Left ventricle myocardium inferior (tissue), 1 donor: ENCODE measurements around the gene SKAP2. TPM values are rescaled to one million over a fixed set of nuclear protein-coding genes. Genes with fewer than 3 reads are reported as not detected.

Source experiments
- DNase-seq: peaks from one replicate; pipeline ENCODE4 v3.0.0-alpha.2; 2020
- H3K27ac ChIP-seq: fragments of 200-600 bp; replicated peaks from 2 replicates; pipeline ENCODE4 v1.8.0; 2021
- H3K27me3 ChIP-seq: fragments of 200-600 bp; 2 replicates; pipeline ENCODE4 v1.8.0; 2021; ENCODE audit warnings: low read depth
- H3K36me3 ChIP-seq: fragments of 200-600 bp; 2 replicates; pipeline ENCODE4 v1.8.0; 2021
- H3K4me1 ChIP-seq: fragments of 200-600 bp; 2 replicates; pipeline ENCODE4 v1.8.0; 2021
- H3K4me3 ChIP-seq: fragments of 200-600 bp; 2 replicates; pipeline ENCODE4 v1.8.0; 2021; ENCODE audit warnings: mild to moderate bottlenecking, moderate library complexity
- H3K9me3 ChIP-seq: fragments of 200-600 bp; replicated peaks from 2 replicates; pipeline ENCODE4 v1.8.0; 2021
- intact Hi-C: fragments of 100-400 bp; cut with micrococcal nuclease; formaldehyde crosslinking; loops from one replicate; pipeline ENCODE4 v1.11.0; 2022
- total RNA-seq: library from RNA; stranded (reverse); fragmentation: NEBNext Ultra II Directional; extraction: Animal tissue kit (Norgen Biotek cat#: 25700); gene quantifications from one replicate; pipeline ENCODE4 v1.2.1, GENCODE V29; 2021
- TF ChIP-seq, protein P1 (sequence below): fragments of 200-600 bp; IDR thresholded peaks from 2 replicates; pipeline ENCODE4 v1.8.0; 2021; ENCODE audit warnings: antibody characterized with exemption, mild to moderate bottlenecking, borderline replicate concordance
- donor health status: DM: no; HTN: yes; CAD: no; lungs with severe emphysema.

SKAP2 gene
- total RNA-seq, 1 donor from 2014 or later, result 5.2 TPM

DNA sequence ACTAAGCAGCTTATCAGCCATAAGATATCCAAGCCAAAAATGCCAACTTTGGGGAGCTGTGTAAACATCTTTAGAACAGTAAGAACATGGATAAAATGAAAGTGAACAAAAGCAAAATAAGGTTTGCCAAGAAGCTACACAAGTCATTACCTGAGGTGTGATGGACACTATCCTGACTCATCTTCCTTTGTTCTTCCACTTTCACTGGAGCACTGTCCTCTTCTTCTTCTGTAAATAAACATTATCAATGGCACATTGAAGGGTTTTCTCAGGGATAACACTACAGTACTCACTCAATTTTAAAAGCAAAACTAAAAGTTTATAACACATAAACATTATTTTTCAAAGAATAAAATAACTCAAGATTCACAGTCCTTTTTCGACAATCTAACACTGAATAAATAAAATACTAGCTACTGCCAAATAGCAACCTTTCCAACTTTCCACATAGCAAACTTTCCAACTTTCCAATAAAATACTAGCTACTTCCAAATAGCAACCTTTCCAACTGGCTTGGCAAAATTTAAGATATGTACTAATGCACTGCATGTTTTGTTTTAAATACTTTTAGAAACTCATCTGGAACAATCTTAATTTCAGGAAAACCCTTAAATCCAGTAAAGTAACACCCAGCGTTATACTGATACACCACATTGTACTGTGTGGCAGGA, 174.1 kb downstream of the SKAP2 start:
- H3K9me3 ChIP-seq, result no peaks in the 10 kb centered on the region
- H3K4me1 ChIP-seq, result peaks cover 14% of the 10 kb centered on the region
- intact Hi-C loops, result no loop called here
- H3K27me3 ChIP-seq, result peaks cover 38% of the 10 kb centered on the region
- no peak overlapping the region for H3K27ac ChIP-seq
- TF ChIP-seq, protein P1, sequence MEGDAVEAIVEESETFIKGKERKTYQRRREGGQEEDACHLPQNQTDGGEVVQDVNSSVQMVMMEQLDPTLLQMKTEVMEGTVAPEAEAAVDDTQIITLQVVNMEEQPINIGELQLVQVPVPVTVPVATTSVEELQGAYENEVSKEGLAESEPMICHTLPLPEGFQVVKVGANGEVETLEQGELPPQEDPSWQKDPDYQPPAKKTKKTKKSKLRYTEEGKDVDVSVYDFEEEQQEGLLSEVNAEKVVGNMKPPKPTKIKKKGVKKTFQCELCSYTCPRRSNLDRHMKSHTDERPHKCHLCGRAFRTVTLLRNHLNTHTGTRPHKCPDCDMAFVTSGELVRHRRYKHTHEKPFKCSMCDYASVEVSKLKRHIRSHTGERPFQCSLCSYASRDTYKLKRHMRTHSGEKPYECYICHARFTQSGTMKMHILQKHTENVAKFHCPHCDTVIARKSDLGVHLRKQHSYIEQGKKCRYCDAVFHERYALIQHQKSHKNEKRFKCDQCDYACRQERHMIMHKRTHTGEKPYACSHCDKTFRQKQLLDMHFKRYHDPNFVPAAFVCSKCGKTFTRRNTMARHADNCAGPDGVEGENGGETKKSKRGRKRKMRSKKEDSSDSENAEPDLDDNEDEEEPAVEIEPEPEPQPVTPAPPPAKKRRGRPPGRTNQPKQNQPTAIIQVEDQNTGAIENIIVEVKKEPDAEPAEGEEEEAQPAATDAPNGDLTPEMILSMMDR, result no peak
- H3K4me3 ChIP-seq, result no peak overlapping the region
- DNase-seq, result no peak
- no peaks in the 10 kb centered on the region for H3K36me3 ChIP-seq

DNA sequence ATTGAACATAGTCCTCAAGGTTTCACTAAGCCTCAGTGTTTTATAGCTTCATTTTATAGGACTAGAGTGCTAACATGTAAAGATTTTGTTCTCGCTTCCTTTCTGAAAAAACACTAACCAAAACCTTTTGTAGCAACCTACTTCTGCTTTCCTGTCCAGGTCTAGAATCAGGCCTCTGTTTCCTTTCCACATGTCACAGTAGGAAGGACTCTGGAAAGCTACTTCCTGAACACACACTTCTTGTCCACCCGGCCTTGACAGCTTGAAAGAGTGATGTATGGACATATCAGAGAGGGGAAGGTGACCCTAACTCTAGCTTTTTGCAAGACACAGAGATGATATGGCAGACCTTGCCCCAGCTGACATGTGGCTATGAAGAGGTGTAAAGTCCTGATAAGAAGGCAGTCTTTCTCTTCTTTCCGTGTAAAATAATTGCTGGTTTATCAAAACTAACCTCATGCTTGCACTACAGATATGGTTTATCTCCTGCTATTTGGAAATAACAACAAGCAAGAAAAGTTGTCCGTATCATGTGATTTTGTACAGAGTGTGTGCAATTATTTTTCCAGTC, 175.4 kb downstream of the SKAP2 start:
- H3K27ac ChIP-seq, result no peak overlapping the region
- peaks cover 51% of the 10 kb centered on the region for H3K27me3 ChIP-seq
- H3K9me3 ChIP-seq, result no peaks in the 10 kb centered on the region
- TF ChIP-seq, protein P1, result no peak
- no peak overlapping the region for H3K4me3 ChIP-seq
- no peaks in the 10 kb centered on the region for H3K36me3 ChIP-seq
- peaks cover 14% of the 10 kb centered on the region for H3K4me1 ChIP-seq
- no peak for DNase-seq
- intact Hi-C loops, result no loop called here

DNA sequence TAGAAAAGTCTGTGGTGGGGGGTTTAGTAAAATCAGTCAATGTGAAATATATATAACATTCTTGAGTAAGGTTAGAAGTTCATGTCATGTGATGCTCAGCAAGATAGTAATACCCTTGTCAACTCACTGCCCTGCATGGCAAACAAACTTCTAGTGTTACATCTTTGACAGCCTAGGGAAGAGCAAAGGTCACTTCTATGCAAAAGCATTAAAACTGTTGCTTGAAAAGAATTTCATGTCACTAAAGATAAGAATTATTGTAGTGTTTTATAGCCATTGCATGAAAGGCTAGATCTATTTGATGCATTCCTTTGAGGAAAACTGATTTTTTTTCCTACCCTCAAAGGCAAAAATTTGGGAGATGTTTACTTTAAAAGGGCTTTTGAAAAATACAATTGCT, 176.0 kb downstream of the SKAP2 start:
- Histone ChIP-seq H3K36me3 (no peaks in the 10 kb centered on the region), H3K27me3 (peaks cover 57% of the 10 kb centered on the region), H3K4me3 (no peak overlapping the region), H3K9me3 (no peaks in the 10 kb centered on the region), H3K27ac (no peak overlapping the region), H3K4me1 (peaks cover 14% of the 10 kb centered on the region)
- no peak for DNase-seq
- intact Hi-C loops, result no loop called here
- TF ChIP-seq, protein P1, result no peak

DNA sequence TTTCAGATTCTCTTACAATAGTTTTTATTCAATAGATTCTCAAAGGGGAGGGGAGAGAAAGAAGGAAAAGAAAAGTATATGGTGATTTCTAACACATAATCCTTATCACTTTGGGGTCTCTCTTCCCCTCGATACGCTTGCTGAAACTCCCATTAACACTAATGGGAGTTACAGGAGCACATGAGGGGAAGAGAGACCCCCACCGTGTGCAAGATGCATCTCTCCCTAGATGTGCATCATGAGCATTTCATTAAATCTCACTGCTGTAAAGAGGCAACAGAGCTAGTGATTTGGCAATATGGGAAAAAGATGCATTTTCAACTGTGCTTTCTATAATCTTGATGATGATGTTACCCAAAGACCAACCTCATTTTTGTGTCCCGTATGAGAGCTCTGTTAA, 177.4 kb downstream of the SKAP2 start:
- intact Hi-C loops, result no loop called here
- no peaks in the 10 kb centered on the region for H3K36me3 ChIP-seq
- H3K9me3 ChIP-seq, result no peaks in the 10 kb centered on the region
- no peak overlapping the region for H3K27ac ChIP-seq
- TF ChIP-seq, protein P1, result no peak
- DNase-seq, result no peak
- H3K4me3 ChIP-seq, result no peak overlapping the region
- H3K4me1 ChIP-seq, result peaks cover 14% of the 10 kb centered on the region
- peaks cover 63% of the 10 kb centered on the region for H3K27me3 ChIP-seq

DNA sequence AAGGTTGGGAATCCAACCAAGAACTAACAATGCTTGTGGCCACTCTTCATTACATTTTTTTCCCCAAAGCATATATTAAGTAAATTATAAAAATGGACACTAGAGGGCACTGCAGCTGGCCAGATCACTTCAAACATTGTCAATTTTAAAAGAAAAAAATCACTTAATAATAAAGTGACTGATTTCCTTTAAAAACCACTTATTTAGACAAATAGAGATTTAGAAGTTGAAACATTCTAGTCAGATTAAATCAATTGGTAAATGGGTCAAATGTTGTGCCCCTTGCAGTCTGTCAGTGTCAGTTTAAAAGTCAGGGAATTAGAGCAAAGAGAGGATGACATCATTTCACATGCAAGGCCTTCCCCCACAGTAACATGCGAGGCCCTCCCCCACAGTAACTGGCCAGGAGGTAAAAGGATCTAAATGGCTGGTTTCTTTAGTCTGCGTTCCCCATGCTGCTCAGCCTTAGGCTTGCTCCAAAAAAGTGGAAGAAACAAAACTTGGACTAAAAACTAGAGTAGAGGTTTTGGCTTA, 177.9 kb downstream of the SKAP2 start:
- TF ChIP-seq, protein P1, result peak; percentile 75
- Histone ChIP-seq H3K4me1 (peaks cover 14% of the 10 kb centered on the region), H3K27me3 (peaks cover 63% of the 10 kb centered on the region)

More for the DNA sequence above, 177.9 kb downstream of the SKAP2 start:
- Histone ChIP-seq H3K36me3 (no peaks in the 10 kb centered on the region), H3K9me3 (no peaks in the 10 kb centered on the region), H3K27ac (no peak overlapping the region), H3K4me3 (no peak overlapping the region)
- no peak for DNase-seq
- intact Hi-C loops, result no loop called here
